ENCODE measurements around the gene PALB2. TPM values are rescaled to one million over a fixed set of nuclear protein-coding genes. Genes with fewer than 3 reads are reported as not detected.

The PALB2 gene
- total RNA-seq, 1 donor from 2014 or later, result 10.1 TPM

- no peak for DNase-seq (ENCODE audit: extremely low spot score in 2 of 2)
- no peak overlapping the region for H3K4me3 ChIP-seq
- intact Hi-C loops (cut with DNase I), result no loop called here
- peaks cover 0 to 42% of the 10 kb centered on the region in 2 donors for H3K36me3 ChIP-seq
- no peaks in the 10 kb centered on the region for H3K9me3 ChIP-seq
- no peaks in the 10 kb centered on the region for H3K4me1 ChIP-seq
- no peaks in the 10 kb centered on the region for H3K27me3 ChIP-seq
- no peak overlapping the region for H3K27ac ChIP-seq
- no peak for TF ChIP-seq CTCF (IDR thresholded peaks at IDR 0.05)
- TF ChIP-seq POLR2A (IDR thresholded peaks at IDR 0.05), result no peak
- no peak for TF ChIP-seq POLR2AphosphoS5 (IDR thresholded peaks at IDR 0.05; ENCODE audit: insufficient read depth in 1 of 2, low read depth in 1 of 2)
These were observed 61.7 kb downstream of the PALB2 start for GRCh38 chr16:23579371-23579770.

- no peak overlapping the region for H3K27ac ChIP-seq
- peaks cover 0 to 42% of the 10 kb centered on the region in 2 donors for H3K36me3 ChIP-seq
- no peaks in the 10 kb centered on the region for H3K4me1 ChIP-seq
- no peaks in the 10 kb centered on the region for H3K27me3 ChIP-seq
- DNase-seq (ENCODE audit: extremely low spot score in 2 of 2), result no peak
- intact Hi-C loops (cut with DNase I), result no loop called here
- TF ChIP-seq POLR2A (IDR thresholded peaks at IDR 0.05), result no peak
- no peak for TF ChIP-seq CTCF (IDR thresholded peaks at IDR 0.05)
- TF ChIP-seq POLR2AphosphoS5 (IDR thresholded peaks at IDR 0.05; ENCODE audit: insufficient read depth in 1 of 2, low read depth in 1 of 2), result no peak
- H3K9me3 ChIP-seq, result no peaks in the 10 kb centered on the region
- no peak overlapping the region for H3K4me3 ChIP-seq
These were observed 62.8 kb downstream of the PALB2 start for GRCh38 chr16:23578101-23578830.

GRCh38 chr16:23577493-23577892 is 63.6 kb downstream of the PALB2 start:
- Histone ChIP-seq H3K36me3 (peaks cover 0 to 45% of the 10 kb centered on the region in 2 donors), H3K4me1 (no peaks in the 10 kb centered on the region), H3K9me3 (no peaks in the 10 kb centered on the region), H3K27ac (no peak overlapping the region), H3K4me3 (no peak overlapping the region), H3K27me3 (no peaks in the 10 kb centered on the region)
- TF ChIP-seq POLR2A (IDR thresholded peaks at IDR 0.05) (no peak), CTCF (IDR thresholded peaks at IDR 0.05) (no peak), POLR2AphosphoS5 (IDR thresholded peaks at IDR 0.05; ENCODE audit: insufficient read depth in 1 of 2, low read depth in 1 of 2) (no peak)
- DNase-seq (ENCODE audit: extremely low spot score in 2 of 2), result no peak
- intact Hi-C loops (cut with DNase I), result no loop called here

- Histone ChIP-seq H3K4me3 (no peak overlapping the region), H3K27ac (no peak overlapping the region), H3K27me3 (no peaks in the 10 kb centered on the region), H3K9me3 (no peaks in the 10 kb centered on the region), H3K36me3 (peaks cover 0 to 51% of the 10 kb centered on the region in 2 donors), H3K4me1 (no peaks in the 10 kb centered on the region)
- intact Hi-C loops (cut with DNase I), result no loop called here
- no peak for TF ChIP-seq CTCF (IDR thresholded peaks at IDR 0.05)
- no peak for TF ChIP-seq POLR2A (IDR thresholded peaks at IDR 0.05)
- TF ChIP-seq POLR2AphosphoS5 (IDR thresholded peaks at IDR 0.05; ENCODE audit: insufficient read depth in 1 of 2, low read depth in 1 of 2), result no peak
- no peak for DNase-seq (ENCODE audit: extremely low spot score in 2 of 2)
These were observed 65.3 kb downstream of the PALB2 start for GRCh38 chr16:23575834-23576233.

- Histone ChIP-seq H3K9me3 (no peaks in the 10 kb centered on the region), H3K4me1 (no peaks in the 10 kb centered on the region), H3K4me3 (no peak overlapping the region), H3K36me3 (peaks cover 0 to 50% of the 10 kb centered on the region in 2 donors), H3K27ac (no peak overlapping the region), H3K27me3 (no peaks in the 10 kb centered on the region)
- no peak for TF ChIP-seq POLR2AphosphoS5 (IDR thresholded peaks at IDR 0.05; ENCODE audit: insufficient read depth in 1 of 2, low read depth in 1 of 2)
- no peak for TF ChIP-seq CTCF (IDR thresholded peaks at IDR 0.05)
- TF ChIP-seq POLR2A (IDR thresholded peaks at IDR 0.05), result no peak
- intact Hi-C loops (cut with DNase I), result no loop called here
- no peak for DNase-seq (ENCODE audit: extremely low spot score in 2 of 2)
These were observed 67.3 kb downstream of the PALB2 start for GRCh38 chr16:23573817-23574216.

All from vagina (tissue), 2 donors.